Measurements from ENCODE around the gene SLC35A2.

Gene SLC35A2

DNA sequence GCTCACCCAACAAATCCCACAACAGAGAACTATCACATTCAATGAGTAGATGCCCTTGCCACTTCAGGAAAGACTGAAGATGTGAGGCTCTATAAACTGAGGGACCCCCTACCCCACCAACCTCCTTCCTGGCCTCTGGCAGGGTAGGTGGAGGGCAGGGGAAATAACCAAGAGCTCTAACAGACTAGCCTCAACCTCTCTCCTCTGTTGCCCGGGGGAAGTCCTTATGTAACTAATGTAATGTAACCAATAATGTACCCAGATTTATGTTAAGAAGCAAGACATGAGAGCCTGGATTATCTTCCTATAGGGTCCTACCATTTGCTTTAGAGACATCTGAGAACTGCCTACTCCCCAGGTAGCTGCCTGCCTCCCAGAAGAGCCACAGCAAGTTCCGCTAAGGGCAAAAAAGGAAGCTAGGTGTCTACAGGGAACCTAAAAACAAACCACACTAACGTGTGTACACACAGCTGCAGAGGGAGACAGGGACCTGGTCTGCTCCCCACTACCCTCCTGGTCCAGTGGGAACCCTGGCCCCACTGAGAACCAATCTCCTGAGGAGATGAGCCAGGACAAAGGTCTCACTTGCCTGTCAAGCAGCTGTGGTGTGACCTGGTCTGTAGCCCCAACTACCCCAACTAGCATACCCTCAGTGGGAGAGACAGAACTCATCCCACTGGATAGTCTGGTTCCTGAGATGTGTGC lies 28.2 kb upstream of the SLC35A2 start:
- peaks cover 43% of the 10 kb centered on the region for H3K36me3 Mint-ChIP-seq (ENCODE audit: low read depth)
- H3K4me1 Mint-ChIP-seq: peaks cover 26% of the 10 kb centered on the region
- peaks cover 3% of the 10 kb centered on the region for H3K27me3 Mint-ChIP-seq (ENCODE audit: low read depth, poor library complexity)
- no peak for DNase-seq
- TF ChIP-seq, protein P1, sequence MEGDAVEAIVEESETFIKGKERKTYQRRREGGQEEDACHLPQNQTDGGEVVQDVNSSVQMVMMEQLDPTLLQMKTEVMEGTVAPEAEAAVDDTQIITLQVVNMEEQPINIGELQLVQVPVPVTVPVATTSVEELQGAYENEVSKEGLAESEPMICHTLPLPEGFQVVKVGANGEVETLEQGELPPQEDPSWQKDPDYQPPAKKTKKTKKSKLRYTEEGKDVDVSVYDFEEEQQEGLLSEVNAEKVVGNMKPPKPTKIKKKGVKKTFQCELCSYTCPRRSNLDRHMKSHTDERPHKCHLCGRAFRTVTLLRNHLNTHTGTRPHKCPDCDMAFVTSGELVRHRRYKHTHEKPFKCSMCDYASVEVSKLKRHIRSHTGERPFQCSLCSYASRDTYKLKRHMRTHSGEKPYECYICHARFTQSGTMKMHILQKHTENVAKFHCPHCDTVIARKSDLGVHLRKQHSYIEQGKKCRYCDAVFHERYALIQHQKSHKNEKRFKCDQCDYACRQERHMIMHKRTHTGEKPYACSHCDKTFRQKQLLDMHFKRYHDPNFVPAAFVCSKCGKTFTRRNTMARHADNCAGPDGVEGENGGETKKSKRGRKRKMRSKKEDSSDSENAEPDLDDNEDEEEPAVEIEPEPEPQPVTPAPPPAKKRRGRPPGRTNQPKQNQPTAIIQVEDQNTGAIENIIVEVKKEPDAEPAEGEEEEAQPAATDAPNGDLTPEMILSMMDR (IDR thresholded peaks at IDR 0.05): no peak
- H3K9me3 Mint-ChIP-seq: peaks cover 32% of the 10 kb centered on the region
- H3K4me3 Mint-ChIP-seq: no peak overlapping the region
- peak overlapping the region; percentile 75 for H3K27ac Mint-ChIP-seq

DNA sequence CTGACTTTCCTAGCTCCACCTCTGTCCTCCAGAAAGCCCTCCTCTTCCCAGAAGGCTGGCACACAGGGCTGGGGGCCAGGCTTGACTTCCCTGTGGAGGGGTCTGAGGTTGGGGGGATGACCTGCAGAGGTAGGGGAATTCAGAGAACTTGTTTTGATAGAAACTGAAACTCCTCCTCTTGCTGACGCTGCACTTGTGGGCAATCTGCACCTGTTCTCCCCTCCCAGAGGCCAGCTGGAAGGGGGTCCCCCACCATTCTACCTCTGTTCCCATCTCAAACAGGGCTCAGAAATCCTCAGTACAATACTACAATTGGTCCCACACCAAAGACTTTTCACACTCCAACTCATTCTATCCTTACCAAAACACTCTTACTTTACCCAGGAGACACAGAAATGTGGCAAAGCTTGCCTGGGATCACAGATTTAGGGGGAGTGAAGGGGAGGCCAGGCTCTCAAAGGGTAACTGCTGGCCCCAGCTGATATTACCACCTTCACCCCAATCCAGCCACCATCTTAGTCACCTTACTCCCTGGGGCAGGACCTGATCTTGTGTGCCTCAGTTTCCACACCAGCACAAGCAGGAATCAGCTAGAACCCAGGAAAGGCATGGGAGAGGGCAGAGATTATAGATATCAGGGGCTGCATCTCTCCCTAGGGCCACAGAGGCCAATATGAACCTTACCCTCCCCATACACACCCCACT lies 27.4 kb upstream of the SLC35A2 start:
- H3K4me1 Mint-ChIP-seq: peaks cover 26% of the 10 kb centered on the region
- H3K27me3 Mint-ChIP-seq (ENCODE audit: low read depth, poor library complexity): peaks cover 3% of the 10 kb centered on the region
- peaks cover 50% of the 10 kb centered on the region for H3K36me3 Mint-ChIP-seq (ENCODE audit: low read depth)
- TF ChIP-seq, protein P1 (IDR thresholded peaks at IDR 0.05): no peak
- peaks cover 35% of the 10 kb centered on the region for H3K9me3 Mint-ChIP-seq
- H3K4me3 Mint-ChIP-seq: no peak overlapping the region
- H3K27ac Mint-ChIP-seq: peak overlapping the region; percentile 75
- DNase-seq: no peak

DNA sequence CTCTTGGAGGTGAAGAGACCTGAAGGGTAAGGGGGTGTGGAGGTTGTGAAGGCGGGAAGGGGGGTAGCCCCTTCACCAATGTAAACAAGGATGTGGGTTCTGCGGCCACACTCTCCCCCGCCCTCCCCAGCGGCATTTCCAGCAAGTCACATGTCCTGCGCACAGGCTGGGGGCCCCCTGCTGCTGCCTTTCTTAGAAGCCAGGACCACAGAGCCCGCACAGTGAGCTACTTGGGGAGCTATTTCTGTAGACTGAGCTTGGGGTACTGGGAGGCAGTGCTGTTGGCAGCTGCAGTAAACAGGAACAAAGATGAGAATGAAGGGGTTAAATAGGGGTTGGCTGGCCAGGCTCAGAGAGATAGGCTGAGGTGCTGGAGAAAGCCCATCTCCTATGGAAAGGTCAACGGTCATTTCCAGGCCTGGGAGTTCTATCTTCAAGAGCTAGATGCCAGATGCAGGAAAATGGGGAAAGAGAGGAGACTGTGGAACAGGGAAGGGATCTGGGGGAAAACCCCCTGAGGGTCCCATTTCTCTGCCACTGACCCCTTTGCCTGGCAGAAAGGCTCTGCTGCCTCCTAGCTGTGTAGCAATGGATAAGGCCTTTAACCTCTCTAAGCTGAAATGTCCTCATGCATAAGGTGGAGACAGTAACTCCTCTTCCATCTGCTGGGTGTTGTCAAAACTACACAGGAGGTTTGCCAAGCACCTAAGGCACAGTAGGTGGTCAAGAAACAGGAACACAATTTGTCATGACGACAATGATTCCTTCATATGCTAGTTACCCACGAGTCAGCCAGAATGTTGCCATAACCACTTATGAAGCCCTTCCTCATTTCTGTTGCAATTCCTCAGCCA lies 25.8 kb upstream of the SLC35A2 start:
- Mint-ChIP-seq H3K9me3 (peaks cover 39% of the 10 kb centered on the region), H3K4me1 (peaks cover 24% of the 10 kb centered on the region), H3K4me3 (no peak overlapping the region), H3K36me3 (ENCODE audit: low read depth) (peaks cover 47% of the 10 kb centered on the region), H3K27ac (peak overlapping the region; percentile 61), H3K27me3 (ENCODE audit: low read depth, poor library complexity) (no peaks in the 10 kb centered on the region)
- TF ChIP-seq, protein P1 (IDR thresholded peaks at IDR 0.05): no peak
- no peak for DNase-seq

DNA sequence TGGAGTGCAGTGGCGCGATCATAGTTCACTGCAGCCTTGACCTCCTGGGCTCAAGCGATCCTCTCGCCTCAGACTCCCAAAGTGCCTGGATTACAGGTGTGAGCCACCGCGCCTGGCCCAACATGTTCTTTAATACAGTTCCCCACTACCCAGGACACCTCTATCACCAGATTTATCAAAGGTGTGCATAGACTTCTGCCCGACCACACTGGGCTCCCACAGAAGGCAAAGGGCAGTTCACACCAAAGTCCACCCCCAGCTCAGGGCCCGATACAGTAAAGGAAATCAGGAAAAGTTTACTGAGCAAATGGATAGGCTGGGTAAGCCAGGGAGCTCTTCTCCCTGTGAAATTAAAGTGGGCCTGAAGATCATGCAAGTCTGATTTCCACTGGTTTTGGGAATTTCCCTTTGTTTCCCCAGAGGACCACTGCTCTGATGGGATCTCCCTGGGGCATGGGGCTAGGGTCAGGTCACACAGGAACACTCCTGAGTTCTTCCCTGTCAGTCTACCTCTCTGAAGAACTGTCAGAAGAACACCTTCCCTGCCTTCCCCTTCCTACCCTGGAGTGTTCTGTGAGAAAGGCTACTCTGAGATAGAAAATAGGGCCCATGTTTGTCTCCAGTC lies 25.1 kb upstream of the SLC35A2 start:
- H3K36me3 Mint-ChIP-seq (ENCODE audit: low read depth): peaks cover 47% of the 10 kb centered on the region
- H3K4me3 Mint-ChIP-seq: no peak overlapping the region
- TF ChIP-seq, protein P1 (IDR thresholded peaks at IDR 0.05): no peak
- no peaks in the 10 kb centered on the region for H3K27me3 Mint-ChIP-seq (ENCODE audit: low read depth, poor library complexity)
- no peak for DNase-seq
- H3K9me3 Mint-ChIP-seq: peaks cover 31% of the 10 kb centered on the region
- peak overlapping the region; percentile 59 for H3K27ac Mint-ChIP-seq
- peaks cover 22% of the 10 kb centered on the region for H3K4me1 Mint-ChIP-seq

DNA sequence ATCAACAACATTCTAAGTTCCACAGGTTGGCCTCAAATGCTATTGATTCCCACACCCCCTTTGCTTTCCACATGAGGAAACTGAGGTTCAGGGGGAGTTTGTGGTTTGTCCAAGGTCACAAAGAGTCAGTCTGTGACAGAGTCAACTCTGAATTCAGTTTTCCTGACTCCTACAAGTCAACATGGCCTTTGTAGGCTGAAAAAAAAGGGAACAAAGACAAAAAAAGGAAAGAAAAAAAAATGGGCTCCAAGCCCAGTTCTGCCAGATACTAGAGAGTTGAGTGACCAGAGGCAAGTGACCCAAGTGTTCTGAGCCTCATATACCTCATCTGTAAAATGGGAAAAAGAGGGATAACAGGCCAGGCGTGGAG lies 23.8 kb upstream of the SLC35A2 start:
- peak overlapping the region; percentile 39 for H3K27ac Mint-ChIP-seq

More for the DNA sequence above, 23.8 kb upstream of the SLC35A2 start:
- H3K4me1 Mint-ChIP-seq: peaks cover 22% of the 10 kb centered on the region
- no peak for DNase-seq
- H3K36me3 Mint-ChIP-seq (ENCODE audit: low read depth): peaks cover 58% of the 10 kb centered on the region
- H3K27me3 Mint-ChIP-seq (ENCODE audit: low read depth, poor library complexity): no peaks in the 10 kb centered on the region
- TF ChIP-seq, protein P1 (IDR thresholded peaks at IDR 0.05): no peak
- H3K9me3 Mint-ChIP-seq: peaks cover 38% of the 10 kb centered on the region
- no peak overlapping the region for H3K4me3 Mint-ChIP-seq
